ENCODE measurements around the gene SH3PXD2B.
A peak's percentile ranks its signal among the peaks of the same experiment; 100 is the strongest.

SH3PXD2B gene

DNA sequence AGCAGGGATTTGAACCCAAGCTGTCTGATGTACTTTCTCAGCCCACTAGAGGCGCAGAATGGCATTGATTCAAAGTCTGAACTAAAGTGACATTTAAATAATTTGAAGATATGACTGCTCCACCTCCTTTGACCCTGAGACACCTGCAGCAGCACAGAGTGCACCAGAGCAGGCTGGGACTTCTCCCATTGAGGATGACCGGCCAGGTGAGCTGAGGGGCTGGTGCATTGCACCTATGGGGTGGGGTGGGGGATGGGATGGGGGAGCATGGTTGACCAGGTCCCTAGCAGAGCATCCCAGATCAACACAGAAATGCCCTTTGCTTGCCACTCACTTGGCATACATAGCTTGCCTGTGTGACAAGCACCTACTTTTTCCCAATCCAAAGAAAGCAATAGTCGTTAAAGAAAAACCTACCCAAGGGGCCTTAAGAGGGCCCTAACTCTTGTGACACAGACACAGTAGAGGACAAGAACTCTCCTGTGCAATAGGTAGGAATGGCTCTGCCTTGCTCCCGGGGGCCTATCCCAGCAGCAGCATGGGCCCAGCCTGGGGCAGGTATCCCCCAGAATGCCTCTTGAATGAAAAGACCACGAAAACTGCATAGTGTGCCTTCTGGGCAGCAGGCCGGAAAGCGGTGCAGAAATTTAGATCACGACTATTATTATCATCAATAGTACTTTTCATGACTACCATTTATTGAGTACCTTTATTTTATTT, 6.5 kb downstream of the SH3PXD2B start:
- no peak for DNase-seq (ENCODE audit: extremely low read depth, low read depth)

DNA sequence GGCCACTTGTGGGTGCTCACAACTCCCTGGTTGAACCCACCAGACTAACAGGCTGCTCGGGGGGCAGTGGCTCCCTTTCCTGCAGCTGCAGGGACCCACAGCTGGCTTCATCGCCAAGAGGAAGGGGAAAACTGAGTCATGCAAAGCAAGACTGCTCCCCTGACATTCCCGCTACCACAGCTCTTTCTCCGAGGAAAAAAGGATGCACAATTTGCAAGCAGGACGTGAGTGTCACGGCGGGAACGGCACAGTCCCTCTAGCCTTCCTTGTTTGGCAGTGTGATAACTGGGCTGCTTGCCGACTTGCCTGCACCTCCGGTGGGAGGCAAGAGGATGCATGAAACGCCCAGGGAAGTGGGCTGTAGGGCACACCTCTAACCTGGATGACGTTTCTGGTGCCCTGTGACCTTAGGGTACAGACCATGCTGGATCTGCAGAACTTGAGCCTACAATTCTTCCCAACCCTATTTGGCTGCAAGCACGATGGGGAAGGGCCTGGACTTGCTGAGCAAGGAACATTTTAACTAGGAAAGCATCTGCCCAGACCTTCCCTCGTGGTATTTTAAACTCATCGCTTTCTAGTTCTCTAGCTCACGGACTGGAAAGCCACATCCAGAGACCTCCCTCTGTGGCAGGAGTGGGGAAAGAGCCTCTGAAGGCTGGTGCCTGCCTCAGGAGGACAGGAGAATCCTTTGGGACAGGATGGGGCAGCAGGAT, 7.8 kb downstream of the SH3PXD2B start:
- no peak for DNase-seq (ENCODE audit: extremely low read depth, low read depth)
- TF ChIP-seq, protein P1, sequence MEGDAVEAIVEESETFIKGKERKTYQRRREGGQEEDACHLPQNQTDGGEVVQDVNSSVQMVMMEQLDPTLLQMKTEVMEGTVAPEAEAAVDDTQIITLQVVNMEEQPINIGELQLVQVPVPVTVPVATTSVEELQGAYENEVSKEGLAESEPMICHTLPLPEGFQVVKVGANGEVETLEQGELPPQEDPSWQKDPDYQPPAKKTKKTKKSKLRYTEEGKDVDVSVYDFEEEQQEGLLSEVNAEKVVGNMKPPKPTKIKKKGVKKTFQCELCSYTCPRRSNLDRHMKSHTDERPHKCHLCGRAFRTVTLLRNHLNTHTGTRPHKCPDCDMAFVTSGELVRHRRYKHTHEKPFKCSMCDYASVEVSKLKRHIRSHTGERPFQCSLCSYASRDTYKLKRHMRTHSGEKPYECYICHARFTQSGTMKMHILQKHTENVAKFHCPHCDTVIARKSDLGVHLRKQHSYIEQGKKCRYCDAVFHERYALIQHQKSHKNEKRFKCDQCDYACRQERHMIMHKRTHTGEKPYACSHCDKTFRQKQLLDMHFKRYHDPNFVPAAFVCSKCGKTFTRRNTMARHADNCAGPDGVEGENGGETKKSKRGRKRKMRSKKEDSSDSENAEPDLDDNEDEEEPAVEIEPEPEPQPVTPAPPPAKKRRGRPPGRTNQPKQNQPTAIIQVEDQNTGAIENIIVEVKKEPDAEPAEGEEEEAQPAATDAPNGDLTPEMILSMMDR (IDR thresholded peaks at IDR 0.05; ENCODE audit: low read depth, low read length), result no peak

More for the DNA sequence above, 6.5 kb downstream of the SH3PXD2B start:
- TF ChIP-seq, protein P1 (IDR thresholded peaks at IDR 0.05; ENCODE audit: low read depth, low read length), result no peak

DNA sequence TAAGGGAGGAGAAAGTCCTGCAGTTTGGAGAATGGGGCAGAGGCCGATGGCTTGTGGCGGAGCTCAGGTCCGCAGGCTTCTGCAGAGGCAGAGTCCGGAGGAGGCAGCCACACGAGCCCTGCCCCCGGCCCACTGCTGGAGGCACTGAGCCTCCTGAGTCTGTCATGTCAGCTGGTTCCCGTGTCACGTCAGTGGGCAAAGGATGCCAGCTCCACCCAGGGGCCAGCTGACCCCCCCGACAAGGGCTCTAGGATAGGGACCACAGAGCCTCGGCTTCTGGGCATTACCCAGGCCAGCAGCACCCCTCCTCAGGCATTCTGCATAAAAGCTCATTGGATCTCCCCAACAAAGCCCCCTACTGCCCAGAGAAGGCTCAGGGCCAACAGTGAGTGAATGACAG, 8.5 kb downstream of the SH3PXD2B start:
- no peak for DNase-seq (ENCODE audit: extremely low read depth, low read depth)
- TF ChIP-seq, protein P1 (IDR thresholded peaks at IDR 0.05; ENCODE audit: low read depth, low read length), result no peak

DNA sequence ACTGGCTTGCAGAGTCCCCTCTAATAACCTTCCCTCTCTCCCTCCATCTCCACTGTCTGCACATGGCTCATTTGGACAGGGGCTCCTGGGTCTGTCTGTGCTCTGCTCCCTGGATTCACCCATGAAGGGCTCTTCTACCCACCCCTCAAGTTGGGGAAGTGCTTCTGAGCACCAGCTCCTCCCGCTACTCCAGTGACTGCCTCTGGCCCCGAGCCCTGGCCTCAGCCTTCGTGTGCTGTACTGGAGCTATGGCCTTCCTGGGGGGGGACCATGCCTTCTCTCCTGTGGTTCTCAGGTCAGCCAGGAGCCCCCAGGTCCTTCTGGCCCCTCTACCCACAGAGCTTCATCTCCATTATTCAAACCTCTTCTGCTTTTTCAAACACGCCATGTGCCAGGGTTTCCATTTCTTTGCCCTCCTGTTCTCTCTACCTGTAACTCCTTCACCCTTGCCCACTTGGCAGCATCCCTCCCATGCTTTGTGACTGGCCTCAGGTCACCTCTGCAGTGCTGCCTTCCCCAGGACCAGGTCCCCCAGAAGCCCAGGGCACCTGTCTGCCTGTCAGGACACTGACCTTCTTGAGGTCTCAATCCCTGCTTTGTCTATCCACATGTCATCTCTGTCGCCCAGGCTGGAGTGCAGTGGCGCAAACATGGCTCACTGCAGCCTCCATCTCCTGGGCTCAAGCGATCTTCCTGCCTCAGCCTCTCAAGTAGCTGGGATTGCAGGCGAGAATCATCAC, 9.5 kb downstream of the SH3PXD2B start:
- no peak for DNase-seq (ENCODE audit: extremely low read depth, low read depth)
- TF ChIP-seq, protein P1 (IDR thresholded peaks at IDR 0.05; ENCODE audit: low read depth, low read length), result no peak

DNA sequence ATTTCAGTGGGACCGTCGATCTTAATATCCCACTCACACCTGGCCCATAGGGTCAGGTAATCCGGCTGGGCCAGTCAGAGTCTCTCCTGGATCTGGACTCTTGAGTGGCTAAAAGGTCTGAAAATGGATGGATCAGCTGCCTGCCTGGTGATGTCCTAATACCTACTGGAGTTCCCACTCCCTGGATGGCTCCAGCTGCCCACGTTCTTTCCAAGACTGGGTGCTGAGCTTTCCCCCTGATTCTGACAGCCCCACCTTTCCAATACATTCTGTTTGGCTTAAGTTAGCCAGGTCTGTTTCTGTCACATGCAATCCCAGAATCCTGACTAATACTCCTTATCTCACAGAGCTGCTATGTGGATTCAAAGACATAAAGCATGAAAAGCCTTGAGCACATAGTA, 10.2 kb downstream of the SH3PXD2B start:
- TF ChIP-seq, protein P1 (IDR thresholded peaks at IDR 0.05; ENCODE audit: low read depth, low read length), result no peak
- no peak for DNase-seq (ENCODE audit: extremely low read depth, low read depth)

DNA sequence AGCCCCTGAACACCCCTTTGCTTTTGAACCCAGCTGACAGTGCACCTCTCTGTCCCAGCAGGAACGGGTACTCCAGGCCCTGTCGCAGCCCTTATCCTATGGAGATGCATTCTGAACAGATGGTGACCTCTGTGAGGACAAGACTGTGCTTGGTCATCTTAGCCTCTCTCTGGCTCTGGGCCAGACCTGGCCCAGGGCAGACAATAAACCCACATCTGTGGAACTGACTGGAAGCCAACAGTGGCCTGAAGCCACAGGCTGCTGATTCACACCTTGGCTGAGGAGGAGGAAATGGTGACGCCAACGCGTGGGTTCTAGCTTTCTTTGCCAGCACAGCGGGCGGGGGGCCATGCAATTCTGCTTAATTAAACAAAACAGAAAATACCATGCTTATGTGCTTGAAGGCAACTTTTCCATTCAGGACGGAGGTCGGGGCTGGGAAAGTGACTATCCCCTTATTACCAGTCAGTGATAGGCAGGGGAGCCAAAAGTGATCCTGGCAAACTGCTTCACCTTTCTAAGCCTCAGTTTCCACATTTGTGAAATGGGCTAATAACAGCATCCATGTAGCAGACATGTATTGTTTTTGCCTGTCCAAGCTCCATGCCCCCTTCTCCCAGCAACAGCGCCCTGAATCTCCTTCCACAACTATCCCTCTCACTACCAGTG, 10.8 kb downstream of the SH3PXD2B start:
- peak; percentile 86 for DNase-seq (ENCODE audit: extremely low read depth, low read depth)
- TF ChIP-seq, protein P1 (IDR thresholded peaks at IDR 0.05; ENCODE audit: low read depth, low read length), result no peak
